Bronchial epithelial cell (primary cell): ENCODE results near the gene ARSK. TPM values are rescaled to one million over a fixed set of nuclear protein-coding genes. Genes with fewer than 3 reads are reported as not detected.

Experiments
- DNase-seq: peaks from one replicate; pipeline ENCODE4 v3.0.0-alpha.2; 2010; ENCODE audit warnings: low read depth
- FAIRE-seq: peaks from 2 replicates; lab custom pipeline; 2011; peaks lifted over from hg19 to GRCh38; lab: Jason Lieb, UNC
- H3K27me3 ChIP-seq: 2 replicates; pipeline ENCODE4 v1.5.1; 2011; ENCODE audit warnings: low read length; ENCODE audit not compliant: control insufficient read depth, insufficient read depth
- H3K36me3 ChIP-seq: 2 replicates; pipeline ENCODE4 v1.5.1; 2011; ENCODE audit warnings: low read length; ENCODE audit not compliant: control insufficient read depth, insufficient read depth
- H3K4me3 ChIP-seq: 2 replicates; pipeline ENCODE4 v1.5.1; 2011; ENCODE audit warnings: mild to moderate bottlenecking, low read depth, low read length, control low read depth
- total RNA-seq: library from RNA; depleted of rRNA; stranded (reverse); fragments of >200 nt; gene quantifications from 2 replicates; pipeline ENCODE4 v1.2.1, GENCODE V29; 2014
- TF ChIP-seq, protein P1 (sequence below): IDR thresholded peaks from 2 replicates; pipeline ENCODE4 v1.5.1; 2011; ENCODE audit warnings: mild to moderate bottlenecking, moderate library complexity, low read length, control low read depth, inconsistent platforms; ENCODE audit not compliant: insufficient read depth, severe bottlenecking

Gene ARSK
- 7.4 and 9.0 TPM in 2 replicates for total RNA-seq

DNA sequence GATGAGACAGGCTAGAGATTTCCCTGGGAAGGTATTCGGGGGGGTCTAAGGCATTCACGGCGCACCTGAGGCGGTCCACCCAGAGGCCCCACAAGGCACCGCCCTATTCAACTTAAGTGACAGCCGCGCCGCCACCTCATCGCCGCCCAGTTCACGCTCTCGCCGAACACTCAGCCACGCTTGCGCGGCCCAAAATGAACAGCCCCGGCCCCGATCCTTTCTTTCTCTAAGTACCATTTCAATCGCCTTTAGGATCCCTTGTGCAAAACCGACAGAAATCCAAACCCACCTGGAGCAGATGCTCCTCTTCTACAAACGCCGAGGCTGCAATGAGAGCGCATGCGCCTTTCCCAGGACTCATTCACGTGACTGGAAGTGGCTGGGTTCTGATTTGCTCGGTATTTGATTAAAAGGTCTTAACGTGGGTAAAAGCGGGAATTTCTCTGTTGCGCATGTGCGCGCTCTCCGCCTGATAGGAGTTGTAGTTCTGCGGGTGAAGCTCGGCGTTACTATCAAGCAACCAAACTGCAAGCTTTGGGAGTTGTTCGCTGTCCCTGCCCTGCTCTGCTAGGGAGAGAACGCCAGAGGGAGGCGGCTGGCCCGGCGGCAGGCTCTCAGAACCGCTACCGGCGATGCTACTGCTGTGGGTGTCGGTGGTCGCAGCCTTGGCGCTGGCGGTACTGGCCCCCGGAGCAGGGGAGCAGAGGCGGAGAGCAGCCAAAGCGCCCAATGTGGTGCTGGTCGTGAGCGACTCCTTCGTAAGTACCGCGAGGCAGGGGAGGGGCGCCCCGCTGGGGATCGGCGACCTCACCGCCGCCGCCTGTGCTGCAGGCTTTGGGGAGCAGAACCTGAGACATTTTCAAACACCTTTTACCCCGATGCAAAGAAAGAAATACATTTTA lies at the start of gene ARSK, which contains the start of gene SKIC3:
Gene ARSK (plus strand): TSS at position 455 of the 902 bp plus-strand sequence. CDS start 178 bp downstream, at position 633.
Gene SKIC3 (minus strand): TSS at position 331 of the 902 bp plus-strand sequence. CDS start 7,827 bp downstream, outside the sequence.
- no peaks in the 10 kb centered on the region for H3K27me3 ChIP-seq
- DNase-seq: peak; percentile 97
- peak within 1 kb of the TSS; percentile 87 for H3K4me3 ChIP-seq
- no peaks in the 10 kb centered on the region for H3K36me3 ChIP-seq
- TF ChIP-seq, protein P1, sequence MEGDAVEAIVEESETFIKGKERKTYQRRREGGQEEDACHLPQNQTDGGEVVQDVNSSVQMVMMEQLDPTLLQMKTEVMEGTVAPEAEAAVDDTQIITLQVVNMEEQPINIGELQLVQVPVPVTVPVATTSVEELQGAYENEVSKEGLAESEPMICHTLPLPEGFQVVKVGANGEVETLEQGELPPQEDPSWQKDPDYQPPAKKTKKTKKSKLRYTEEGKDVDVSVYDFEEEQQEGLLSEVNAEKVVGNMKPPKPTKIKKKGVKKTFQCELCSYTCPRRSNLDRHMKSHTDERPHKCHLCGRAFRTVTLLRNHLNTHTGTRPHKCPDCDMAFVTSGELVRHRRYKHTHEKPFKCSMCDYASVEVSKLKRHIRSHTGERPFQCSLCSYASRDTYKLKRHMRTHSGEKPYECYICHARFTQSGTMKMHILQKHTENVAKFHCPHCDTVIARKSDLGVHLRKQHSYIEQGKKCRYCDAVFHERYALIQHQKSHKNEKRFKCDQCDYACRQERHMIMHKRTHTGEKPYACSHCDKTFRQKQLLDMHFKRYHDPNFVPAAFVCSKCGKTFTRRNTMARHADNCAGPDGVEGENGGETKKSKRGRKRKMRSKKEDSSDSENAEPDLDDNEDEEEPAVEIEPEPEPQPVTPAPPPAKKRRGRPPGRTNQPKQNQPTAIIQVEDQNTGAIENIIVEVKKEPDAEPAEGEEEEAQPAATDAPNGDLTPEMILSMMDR: peak; percentile 60
- FAIRE-seq: peak; percentile 50

GRCh38 chr5:95508550-95508949 lies 46.4 kb upstream of the ARSK start:
- Histone ChIP-seq H3K4me3 (no peak overlapping the region), H3K27me3 (no peaks in the 10 kb centered on the region), H3K36me3 (peaks cover 5% of the 10 kb centered on the region)
- FAIRE-seq (no peak), DNase-seq (no peak)
- TF ChIP-seq, protein P1: no peak

DNA sequence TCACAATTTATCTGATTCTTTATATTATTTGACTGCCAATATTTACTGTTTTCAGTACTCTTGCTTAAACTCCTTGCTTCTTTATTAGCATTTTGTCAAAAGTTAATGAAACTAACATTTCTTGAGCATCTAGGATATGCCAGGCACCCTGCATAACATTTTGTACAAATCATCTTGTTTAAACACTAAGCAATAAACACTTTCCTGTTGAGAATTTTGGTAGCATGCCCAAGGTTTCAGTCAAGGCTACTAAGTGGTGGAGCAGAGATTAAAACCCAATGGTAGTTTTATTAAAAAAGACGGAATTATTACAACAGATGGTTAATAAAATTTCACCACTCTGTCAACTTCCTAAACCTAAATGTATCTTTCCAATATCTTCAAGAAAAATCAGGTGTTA lies 43.3 kb upstream of the ARSK start:
- no peaks in the 10 kb centered on the region for H3K27me3 ChIP-seq
- no peak for DNase-seq
- TF ChIP-seq, protein P1: no peak
- peaks cover 4% of the 10 kb centered on the region for H3K36me3 ChIP-seq
- FAIRE-seq: no peak
- no peak overlapping the region for H3K4me3 ChIP-seq

GRCh38 chr5:95518417-95518816 lies 36.5 kb upstream of the ARSK start:
- no peak for FAIRE-seq
- no peaks in the 10 kb centered on the region for H3K36me3 ChIP-seq
- no peak overlapping the region for H3K4me3 ChIP-seq
- TF ChIP-seq, protein P1: no peak
- no peak for DNase-seq
- H3K27me3 ChIP-seq: no peaks in the 10 kb centered on the region

- FAIRE-seq: no peak
- H3K36me3 ChIP-seq: no peaks in the 10 kb centered on the region
- no peak for DNase-seq
These were observed 35.8 kb upstream of the ARSK start for GRCh38 chr5:95519151-95519550.

More at GRCh38 chr5:95519151-95519550, 35.8 kb upstream of the ARSK start:
- TF ChIP-seq, protein P1: no peak
- Histone ChIP-seq H3K4me3 (no peak overlapping the region), H3K27me3 (no peaks in the 10 kb centered on the region)
